SK-N-MC (cell line): Measurements from ENCODE around the gene ADK.

ENCODE experiments used
- DNase-seq: peaks from one replicate; pipeline ENCODE4 v3.0.0-alpha.2; 2011; ENCODE audit warnings: low read depth, low spot score
- H3K27ac ChIP-seq: fragments of 200-600 bp; sonication (generic); 2 replicates; pipeline ENCODE4 v1.5.1; 2016; ENCODE audit warnings: mixed run types
- H3K36me3 ChIP-seq: fragments of 200-600 bp; sonication (generic); 2 replicates; pipeline ENCODE4 v1.6.1; 2017; ENCODE audit warnings: antibody characterized with exemption, low read length, mixed read lengths; ENCODE audit not compliant: insufficient read depth
- H3K4me3 ChIP-seq: fragments of 200-600 bp; sonication (generic); 2 replicates; pipeline ENCODE4 v1.5.1; 2016
- H3K9ac ChIP-seq: fragments of 200-600 bp; sonication (generic); 2 replicates; pipeline ENCODE4 v1.8.0; 2017; ENCODE audit warnings: mixed run types, mixed read lengths; ENCODE audit not compliant: insufficient read length
- H3K9me3 ChIP-seq: fragments of 200-600 bp; sonication (generic); 2 replicates; pipeline ENCODE4 v1.6.1; 2017; ENCODE audit warnings: low read depth, mild to moderate bottlenecking, antibody characterized with exemption, low read length, moderate library complexity, mixed read lengths
- EZH2 ChIP-seq: fragments of 200-600 bp; sonication (generic); IDR thresholded peaks from one replicate; pipeline ENCODE4 v1.6.1; 2017; ENCODE audit warnings: antibody characterized with exemption
- FOXP2 ChIP-seq: optimal IDR thresholded peaks from 2 replicates; pipeline ENCODE3; 2011; ENCODE audit warnings: mild to moderate bottlenecking, moderate library complexity; ENCODE audit not compliant: insufficient read depth; ENCODE audit errors: extremely low read length, control extremely low read depth
- POLR2AphosphoS5 ChIP-seq: IDR thresholded peaks from 2 replicates; pipeline ENCODE4 v1.6.1; 2012; ENCODE audit warnings: mild to moderate bottlenecking, low read depth, low read length, borderline replicate concordance

ADK gene

GRCh38 chr10:74300666-74301065 is 149.6 kb downstream of the ADK start:
- H3K9ac ChIP-seq, result no peak overlapping the region
- no peak overlapping the region for H3K4me3 ChIP-seq
- no peaks in the 10 kb centered on the region for H3K9me3 ChIP-seq
- H3K27ac ChIP-seq, result peak overlapping the region; percentile 67; the same call in 1 of the 2 replicates
- TF ChIP-seq POLR2AphosphoS5 (no peak), EZH2 (no peak), FOXP2 (no peak)
- DNase-seq, result no peak
- H3K36me3 ChIP-seq, result no peaks in the 10 kb centered on the region

GRCh38 chr10:74305730-74306129 is 154.7 kb downstream of the ADK start:
- no peak for DNase-seq
- TF ChIP-seq FOXP2, result no peak
- no peak for TF ChIP-seq EZH2
- no peak for TF ChIP-seq POLR2AphosphoS5
- no peaks in the 10 kb centered on the region for H3K9me3 ChIP-seq

GRCh38 chr10:74306227-74306982 is 155.4 kb downstream of the ADK start:
- Histone ChIP-seq H3K9ac (no peak overlapping the region), H3K9me3 (no peaks in the 10 kb centered on the region), H3K4me3 (no peak overlapping the region), H3K27ac (no peak overlapping the region), H3K36me3 (no peaks in the 10 kb centered on the region)
- TF ChIP-seq EZH2, result no peak
- TF ChIP-seq POLR2AphosphoS5, result no peak
- no peak for DNase-seq

More at GRCh38 chr10:74305730-74306129, 154.7 kb downstream of the ADK start:
- Histone ChIP-seq H3K27ac (no peak overlapping the region), H3K36me3 (no peaks in the 10 kb centered on the region), H3K9ac (no peak overlapping the region), H3K4me3 (no peak overlapping the region)

GRCh38 chr10:74307061-74307651 is 156.1 kb downstream of the ADK start:
- DNase-seq, result no peak
- Histone ChIP-seq H3K4me3 (no peak overlapping the region), H3K36me3 (no peaks in the 10 kb centered on the region), H3K27ac (no peak overlapping the region), H3K9ac (no peak overlapping the region), H3K9me3 (no peaks in the 10 kb centered on the region)
- TF ChIP-seq EZH2, result no peak
- no peak for TF ChIP-seq FOXP2
- TF ChIP-seq POLR2AphosphoS5, result no peak

- Histone ChIP-seq H3K9ac (no peak overlapping the region), H3K36me3 (no peaks in the 10 kb centered on the region), H3K27ac (no peak overlapping the region), H3K4me3 (no peak overlapping the region), H3K9me3 (no peaks in the 10 kb centered on the region)
- DNase-seq, result no peak
- TF ChIP-seq EZH2, result no peak
- no peak for TF ChIP-seq FOXP2
- TF ChIP-seq POLR2AphosphoS5, result no peak
Observed at GRCh38 chr10:74310652-74311257, 159.7 kb downstream of the ADK start.

GRCh38 chr10:74314166-74314565 is 163.1 kb downstream of the ADK start:
- no peaks in the 10 kb centered on the region for H3K9me3 ChIP-seq
- TF ChIP-seq FOXP2 (no peak), EZH2 (no peak), POLR2AphosphoS5 (no peak)
- no peak overlapping the region for H3K4me3 ChIP-seq
- no peak overlapping the region for H3K27ac ChIP-seq
- no peaks in the 10 kb centered on the region for H3K36me3 ChIP-seq
- no peak overlapping the region for H3K9ac ChIP-seq
- no peak for DNase-seq

GRCh38 chr10:74320026-74320425 is 169.0 kb downstream of the ADK start:
- H3K4me3 ChIP-seq, result no peak overlapping the region
- H3K9ac ChIP-seq, result no peak overlapping the region
- no peaks in the 10 kb centered on the region for H3K36me3 ChIP-seq
- no peak for DNase-seq
- TF ChIP-seq POLR2AphosphoS5 (no peak), FOXP2 (no peak), EZH2 (no peak)
- H3K9me3 ChIP-seq, result no peaks in the 10 kb centered on the region
- H3K27ac ChIP-seq, result no peak overlapping the region

- DNase-seq, result no peak
- TF ChIP-seq EZH2, result no peak
- TF ChIP-seq FOXP2, result no peak
- no peak for TF ChIP-seq POLR2AphosphoS5
- no peaks in the 10 kb centered on the region for H3K9me3 ChIP-seq
- H3K9ac ChIP-seq, result no peak overlapping the region
- no peaks in the 10 kb centered on the region for H3K36me3 ChIP-seq
- H3K27ac ChIP-seq, result no peak overlapping the region
- H3K4me3 ChIP-seq, result no peak overlapping the region
Observed at GRCh38 chr10:74320717-74321116, 169.7 kb downstream of the ADK start.
